Body of pancreas (tissue), 4 donors: ENCODE results near the gene TAF11L9. TPM values are rescaled to one million over a fixed set of nuclear protein-coding genes. Genes with fewer than 3 reads are reported as not detected.
"Not testable (repeated sequence)": the region's sequence is repeated elsewhere in the genome, so short reads cannot be mapped to it uniquely, and the experiment has no call there.

Experiments
- ATAC-seq: fragments of 150-250 bp; one replicate; pipeline ENCODE4 v1.9.1; 2016
- DNase-seq, 4 donors: peaks; one replicate each; pipeline ENCODE4 v3.0.0-alpha.2; 2019
- H3K27ac ChIP-seq, 4 donors: fragments of 200-600 bp; sonication (generic); 1 replicate in 3 of 4; 2 replicates in 1 of 4; pipeline versions ENCODE4 v1.5.1 to v1.6.1; 2016 to 2019; ENCODE audit warnings: mild to moderate bottlenecking in 1 of 4, mixed read lengths in 1 of 4, moderate library complexity in 1 of 4
- H3K27me3 ChIP-seq, 2 donors: fragments of 200-600 bp; sonication (generic); one replicate each; pipeline ENCODE4 v1.6.0; 2016; ENCODE audit warnings: mild to moderate bottlenecking in 1 of 2
- H3K36me3 ChIP-seq, 2 donors: fragments of 200-600 bp; sonication (generic); replicated peaks in 1 of 2; 2 replicates each; pipeline ENCODE4 v1.5.1; 2016; ENCODE audit warnings: low read depth in 2 of 2; ENCODE audit not compliant: insufficient read depth in 1 of 2
- H3K4me1 ChIP-seq: fragments of 200-600 bp; sonication (generic); one replicate; pipeline ENCODE4 v1.6.0; 2016
- H3K4me3 ChIP-seq, 2 donors: fragments of 200-600 bp; sonication (generic); 1 replicate in 1 of 2; 2 replicates in 1 of 2; pipeline ENCODE4 v1.5.1; 2016 to 2019
- H3K9me3 ChIP-seq, 3 donors: fragments of 200-600 bp; sonication (generic); 1 replicate in 2 of 3; 2 replicates in 1 of 3; pipeline ENCODE4 v1.5.1; 2016
- CTCF ChIP-seq, 7 experiments: fragments of 450-650 bp in 4 of 7; fragments of 200-600 bp in 3 of 7; sonication (generic) in 3 of 7; IDR thresholded peaks; one replicate each; pipeline ENCODE4 v1.5.1; 2016 to 2019; ENCODE audit warnings: antibody characterized with exemption in 7 of 7
- POLR2A ChIP-seq, 3 donors: fragments of 450-650 bp; IDR thresholded peaks; one replicate each; pipeline ENCODE4 v1.6.1; 2016; ENCODE audit warnings: antibody characterized with exemption in 3 of 3, mild to moderate bottlenecking in 2 of 3
- WGBS, 2 donors: methylation state at CpG; one replicate each; pipeline ENCODE4 v1.1.5; 2017; 5-methylcytosine and 5-hydroxymethylcytosine counted together
- intact Hi-C: fragments of 100-400 bp; cut with DNase I; formaldehyde crosslinking; loops from one replicate; pipeline ENCODE4 v1.15.1; 2023
- total RNA-seq, 2 donors: library from RNA; depleted of rRNA; stranded (reverse); fragments of >200 nt; gene quantifications; one replicate each; pipeline ENCODE4 v1.1.0, GENCODE V29; 2016

The TAF11L9 gene
- not detected for total RNA-seq

DNA sequence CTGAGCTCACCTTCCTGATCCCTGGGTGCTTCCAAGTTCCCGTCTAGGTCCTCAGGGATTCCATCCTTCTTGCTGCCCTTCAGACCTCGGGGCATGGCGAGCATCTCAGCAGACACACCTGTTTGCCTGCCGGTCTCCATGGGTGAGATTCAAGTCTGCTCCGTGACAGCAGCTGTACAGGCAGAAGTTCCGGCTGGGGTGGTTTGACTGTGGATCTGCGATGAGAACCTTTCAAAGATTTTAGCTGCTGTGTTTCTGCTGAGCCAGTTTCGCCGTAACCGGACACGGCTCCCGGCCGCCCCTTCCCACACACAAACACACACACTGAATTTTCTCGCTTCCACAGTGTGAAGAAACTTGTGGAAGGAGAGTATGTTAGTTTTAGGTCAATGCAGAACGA lies at the start of gene TAF11L9:
TAF11L9 (minus strand) TSS at position 140 of the 400 bp plus-strand sequence.
- ATAC-seq, H3K9me3 ChIP-seq, H3K36me3 ChIP-seq, H3K4me1 ChIP-seq, DNase-seq, H3K4me3 ChIP-seq, intact Hi-C loops, H3K27ac ChIP-seq, H3K27me3 ChIP-seq: not testable (repeated sequence)
- 76 to 85% methylated on average over 11 to 13 of the region's 15 CpGs for WGBS, 2 donors

GRCh38 chr5:17634160-17634559 lies 40.0 kb upstream of the TAF11L9 start, which contains the start of gene TAF11L14:
TAF11L14 (plus strand) TSS chr5:17634460.
- H3K27ac ChIP-seq = no peak within 1 kb of the TSS
- DNase-seq = no peak
- ATAC-seq = no peak
- H3K4me3 ChIP-seq = no peak within 1 kb of the TSS
- H3K36me3 ChIP-seq = no peaks in the 10 kb centered on the region
- no peaks in the 10 kb centered on the region for H3K9me3 ChIP-seq
- WGBS, 2 donors = 44 to 68% methylated on average over 3 to 5 of the region's 5 CpGs
- intact Hi-C loops = no loop called here
- no peaks in the 10 kb centered on the region for H3K4me1 ChIP-seq
- TF ChIP-seq CTCF (IDR thresholded peaks at IDR 0.05) (no peak), POLR2A (IDR thresholded peaks at IDR 0.05) (no peak)
- no peaks in the 10 kb centered on the region for H3K27me3 ChIP-seq

GRCh38 chr5:17631788-17632187 lies 37.6 kb upstream of the TAF11L9 start, which contains the start of gene TAF11L13:
TAF11L13 (plus strand) TSS chr5:17632088.
- H3K9me3 ChIP-seq, H3K27me3 ChIP-seq, H3K27ac ChIP-seq, H3K36me3 ChIP-seq, DNase-seq, ATAC-seq, H3K4me1 ChIP-seq, intact Hi-C loops, H3K4me3 ChIP-seq: not testable (repeated sequence)
- WGBS, 2 donors = 71 to 94% methylated on average over 5 to 9 of the region's 12 CpGs

DNA sequence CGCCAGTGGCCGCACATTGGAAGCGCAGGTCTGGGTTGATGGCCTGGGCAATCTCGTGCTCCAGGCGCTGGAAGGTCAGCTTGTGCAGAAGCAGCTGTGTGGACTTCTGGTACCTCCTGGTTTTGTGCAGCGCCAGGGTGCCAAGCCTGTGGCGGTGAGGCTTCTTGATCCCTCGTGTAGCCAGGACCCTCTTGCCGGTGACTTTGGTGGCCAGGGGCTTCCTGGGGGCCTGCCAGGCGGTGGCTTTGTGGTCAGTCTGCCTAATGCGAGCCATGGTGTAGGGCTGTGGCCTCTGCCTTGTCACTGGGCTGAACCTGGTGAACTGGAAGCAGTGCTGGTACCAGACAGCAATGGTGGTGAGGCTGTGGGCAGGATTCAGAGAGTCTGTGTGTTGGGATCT lies 31.5 kb upstream of the TAF11L9 start:
- intact Hi-C loops = no loop called here

GRCh38 chr5:17620627-17621026 lies 26.4 kb upstream of the TAF11L9 start:
- no peak for DNase-seq
- Histone ChIP-seq H3K27ac (no peak overlapping the region), H3K4me3 (no peak overlapping the region), H3K4me1 (no peaks in the 10 kb centered on the region), H3K27me3 (no peaks in the 10 kb centered on the region), H3K9me3 (no peaks in the 10 kb centered on the region), H3K36me3 (no peaks in the 10 kb centered on the region)
- intact Hi-C loops = no loop called here
- WGBS, 2 donors = 64 to 91% methylated on average over 6 to 15 of the region's 17 CpGs
- TF ChIP-seq CTCF (IDR thresholded peaks at IDR 0.05) (no peak), POLR2A (IDR thresholded peaks at IDR 0.05) (no peak)
- no peak for ATAC-seq

More for the DNA sequence above, 31.5 kb upstream of the TAF11L9 start:
- WGBS, 2 donors = 88% methylated on average over 11 of the region's 11 CpGs; no CpG with 5 or more reads in 1 of the 2 donors
- TF ChIP-seq POLR2A (IDR thresholded peaks at IDR 0.05) (no peak), CTCF (IDR thresholded peaks at IDR 0.05) (no peak)
- H3K27me3 ChIP-seq = no peaks in the 10 kb centered on the region
- no peaks in the 10 kb centered on the region for H3K9me3 ChIP-seq
- no peaks in the 10 kb centered on the region for H3K4me1 ChIP-seq
- no peak overlapping the region for H3K27ac ChIP-seq
- ATAC-seq (no peak), DNase-seq (no peak)
- H3K4me3 ChIP-seq = no peak overlapping the region
- no peaks in the 10 kb centered on the region for H3K36me3 ChIP-seq

DNA sequence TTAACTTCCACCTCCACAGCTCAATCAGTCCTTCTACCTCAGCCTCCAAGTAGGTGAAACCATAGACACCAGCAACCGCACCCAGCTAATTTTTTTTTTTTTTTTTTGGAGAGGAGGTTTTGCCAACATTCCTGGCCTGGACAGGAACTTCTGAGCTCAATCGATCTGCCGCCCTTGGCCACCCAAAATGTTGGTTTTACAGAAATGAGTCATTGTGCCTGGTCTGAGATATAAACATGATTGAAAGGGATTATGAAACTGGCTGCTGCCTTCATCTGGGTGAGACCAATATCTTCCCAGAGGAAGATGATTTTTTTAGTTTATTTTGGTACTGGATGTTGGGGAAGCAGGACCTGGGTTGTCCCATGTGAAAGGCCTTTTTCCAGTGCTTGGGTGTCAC lies 25.2 kb upstream of the TAF11L9 start:
- H3K4me1 ChIP-seq = no peaks in the 10 kb centered on the region
- 77 to 87% methylated on average over 3 of the region's 3 CpGs for whole genome bisulfite sequencing, 2 donors
- DNase-seq (no peak), ATAC-seq (no peak)
- TF ChIP-seq POLR2A (IDR thresholded peaks at IDR 0.05) = no peak
- TF ChIP-seq CTCF (IDR thresholded peaks at IDR 0.05) = no peak
- no peaks in the 10 kb centered on the region for H3K27me3 ChIP-seq
- H3K9me3 ChIP-seq = no peaks in the 10 kb centered on the region
- no peak overlapping the region for H3K4me3 ChIP-seq
- no peaks in the 10 kb centered on the region for H3K36me3 ChIP-seq
- intact Hi-C loops = no loop called here
- H3K27ac ChIP-seq = no peak overlapping the region
